H1 (cell line): ENCODE results near the gene DIPK1C. TPM values are rescaled to one million over a fixed set of nuclear protein-coding genes. Genes with fewer than 3 reads are reported as not detected.
A peak's percentile ranks its signal among the peaks of the same experiment; 100 is the strongest.

Experiments used
- CTCF ChIA-PET: fragments of 300-600 bp; sonication (Branson Sonifier 250); formaldehyde crosslinking; loops from one replicate; lab custom pipeline; 2021; ENCODE audit not compliant: partially characterized antibody; lab: Charles Lee
- POLR2A ChIA-PET: fragments of 300-600 bp; sonication (Branson Sonifier 250); formaldehyde crosslinking; loops from one replicate; lab custom pipeline; 2021; ENCODE audit warnings: inconsistent platforms; ENCODE audit not compliant: partially characterized antibody; lab: Charles Lee
- DNase-seq, 2 experiments: peaks; one replicate each; pipeline versions ENCODE4 v3.0.0 to v3.0.0-alpha.2; 2010 to 2022; ENCODE audit warnings: low spot score in 2 of 2, low read depth in 1 of 2, mixed read lengths in 1 of 2
- FAIRE-seq: peaks from 2 replicates; lab custom pipeline; 2011; peaks lifted over from hg19 to GRCh38; lab: Jason Lieb, UNC
- H2AFZ ChIP-seq: 2 replicates; pipeline ENCODE4 v1.8.1; 2012; ENCODE audit warnings: low read length, inconsistent platforms
- H2AK5ac ChIP-seq: 2 replicates; pipeline ENCODE4 v1.6.1; 2013; ENCODE audit warnings: low read depth, low read length
- H2BK120ac ChIP-seq: replicated peaks from 2 replicates; pipeline ENCODE3; 2013; ENCODE audit warnings: low read depth, low read length, inconsistent platforms
- H2BK12ac ChIP-seq: 2 replicates; pipeline ENCODE4 v1.6.1; 2013; ENCODE audit warnings: low read depth, low read length
- H2BK15ac ChIP-seq: 2 replicates; pipeline ENCODE4 v1.6.1; 2013; ENCODE audit warnings: low read length
- H2BK20ac ChIP-seq: 2 replicates; pipeline ENCODE4 v1.6.1; 2013; ENCODE audit warnings: low read length
- H2BK5ac ChIP-seq: 2 replicates; pipeline ENCODE4 v1.6.1; 2013; ENCODE audit warnings: low read depth, low read length
- H3K14ac ChIP-seq: 2 replicates; pipeline ENCODE4 v1.6.1; 2013; ENCODE audit warnings: inconsistent platforms; ENCODE audit not compliant: insufficient read length
- H3K18ac ChIP-seq: 2 replicates; pipeline ENCODE4 v1.6.1; 2013; ENCODE audit warnings: low read length; ENCODE audit errors: extremely low read depth
- H3K23ac ChIP-seq: 2 replicates; pipeline ENCODE4 v1.6.1; 2013; ENCODE audit warnings: inconsistent platforms; ENCODE audit not compliant: insufficient read length
- H3K23me2 ChIP-seq: 2 replicates; pipeline ENCODE4 v1.6.1; 2013; ENCODE audit warnings: low read depth, low read length
- H3K27ac ChIP-seq: 2 replicates; pipeline ENCODE4 v1.6.1; 2011; ENCODE audit warnings: low read depth, low read length, inconsistent platforms
- H3K27me3 ChIP-seq, 4 experiments: replicated peaks in 1 of 4; 1 replicate in 1 of 4; 2 replicates in 3 of 4; pipeline versions ENCODE4 v1.6.1 to v1.8.1; 2011 to 2013; ENCODE audit warnings: low read length in 3 of 4, mild to moderate bottlenecking in 3 of 4, inconsistent platforms in 2 of 4, mixed read lengths in 2 of 4, moderate library complexity in 1 of 4; ENCODE audit not compliant: control insufficient read depth in 3 of 4, insufficient read depth in 3 of 4; ENCODE audit errors: extremely low read depth in 1 of 4
- H3K36me3 ChIP-seq, 4 experiments: 2 replicates each; pipeline versions ENCODE4 v1.6.1 to v1.8.1; 2011 to 2013; ENCODE audit warnings: mild to moderate bottlenecking in 4 of 4, low read length in 3 of 4, moderate library complexity in 2 of 4, control low read depth in 1 of 4, inconsistent platforms in 1 of 4; ENCODE audit not compliant: insufficient read depth in 4 of 4, control insufficient read depth in 2 of 4
- H3K4ac ChIP-seq: replicated peaks from 2 replicates; pipeline ENCODE3; 2013; ENCODE audit warnings: low read length, low read depth, mixed read lengths, inconsistent platforms; ENCODE audit not compliant: insufficient read length
- H3K4me1 ChIP-seq, 4 experiments: replicated peaks in 1 of 4; 1 replicate in 1 of 4; 2 replicates in 3 of 4; pipeline versions ENCODE4 v1.6.1 to v1.8.1; 2011 to 2013; ENCODE audit warnings: low read length in 3 of 4, inconsistent platforms in 2 of 4, mixed read lengths in 1 of 4; ENCODE audit not compliant: insufficient read depth in 4 of 4, control insufficient read depth in 3 of 4
- H3K4me2 ChIP-seq, 2 experiments: 2 replicates each; pipeline versions ENCODE4 v1.6.1 to v1.8.1; 2011 to 2013; ENCODE audit warnings: low read depth in 2 of 2, low read length in 2 of 2, control low read depth in 1 of 2, inconsistent platforms in 1 of 2, mild to moderate bottlenecking in 1 of 2; ENCODE audit not compliant: insufficient read depth in 1 of 2
- H3K4me3 ChIP-seq, 4 experiments: fragments of 200-600, 300-600 bp in 1 of 4; sonication (generic), shearing (Covaris generic), sonication (Bioruptor Twin) in 1 of 4; 2 replicates each; pipeline versions ENCODE4 v1.5.1 to v1.8.1; 2011 to 2016; ENCODE audit warnings: low read length in 4 of 4, low read depth in 3 of 4, control low read depth in 2 of 4, inconsistent platforms in 2 of 4, mild to moderate bottlenecking in 2 of 4, mixed read lengths in 1 of 4, moderate library complexity in 1 of 4; ENCODE audit not compliant: insufficient read depth in 2 of 4; ENCODE audit errors: extremely low read depth in 1 of 4
- H3K56ac ChIP-seq: replicated peaks from 2 replicates; pipeline ENCODE3; 2013; ENCODE audit warnings: low read depth, mild to moderate bottlenecking, mixed read lengths, low read length, inconsistent platforms; ENCODE audit not compliant: insufficient read length
- H3K79me1 ChIP-seq: 2 replicates; pipeline ENCODE4 v1.6.1; 2013; ENCODE audit warnings: low read depth, low read length, control low read depth
- H3K79me2 ChIP-seq, 2 experiments: 2 replicates each; pipeline versions ENCODE4 v1.6.1 to v1.8.1; 2012 to 2013; ENCODE audit warnings: low read length in 2 of 2, mild to moderate bottlenecking in 2 of 2, inconsistent platforms in 1 of 2; ENCODE audit not compliant: insufficient read depth in 2 of 2, control insufficient read depth in 1 of 2
- H3K9ac ChIP-seq, 4 experiments: replicated peaks in 1 of 4; 1 replicate in 1 of 4; 2 replicates in 3 of 4; pipeline versions ENCODE4 v1.6.1 to v1.8.1; 2011 to 2013; ENCODE audit warnings: low read depth in 3 of 4, low read length in 3 of 4, control low read depth in 2 of 4, mild to moderate bottlenecking in 2 of 4, moderate library complexity in 2 of 4, inconsistent platforms in 1 of 4; ENCODE audit errors: extremely low read depth in 1 of 4
- H3K9me3 ChIP-seq, 2 experiments: 2 replicates each; pipeline versions ENCODE4 v1.6.1 to v1.8.1; 2012 to 2013; ENCODE audit warnings: mild to moderate bottlenecking in 2 of 2, moderate library complexity in 2 of 2, control low read depth in 1 of 2, inconsistent platforms in 1 of 2, low read depth in 1 of 2, low read length in 1 of 2, mixed read lengths in 1 of 2; ENCODE audit not compliant: insufficient read depth in 2 of 2
- H4K20me1 ChIP-seq, 2 experiments: replicated peaks in 1 of 2; 2 replicates each; pipeline versions ENCODE3 to v1.8.1; 2011 to 2013; ENCODE audit warnings: inconsistent platforms in 2 of 2, low read length in 2 of 2, mild to moderate bottlenecking in 1 of 2; ENCODE audit not compliant: insufficient read depth in 2 of 2, control insufficient read depth in 1 of 2
- H4K5ac ChIP-seq: 2 replicates; pipeline ENCODE4 v1.6.1; 2013; ENCODE audit warnings: low read length, low read depth, mixed read lengths, inconsistent platforms; ENCODE audit not compliant: insufficient read length
- H4K8ac ChIP-seq: 2 replicates; pipeline ENCODE4 v1.8.0; 2013; ENCODE audit warnings: mild to moderate bottlenecking, moderate library complexity, low read length, inconsistent platforms; ENCODE audit not compliant: insufficient read depth; ENCODE audit errors: extremely low read depth
- H4K91ac ChIP-seq: replicated peaks from 2 replicates; pipeline ENCODE3; 2013; ENCODE audit warnings: low read length, mixed read lengths, inconsistent platforms; ENCODE audit not compliant: insufficient read length
- BRCA1 ChIP-seq: IDR thresholded peaks from 2 replicates; pipeline ENCODE4 v1.6.1; 2012; ENCODE audit warnings: low read depth, low read length, improper control_type of control experiment
- CEBPB ChIP-seq: IDR thresholded peaks from 2 replicates; pipeline ENCODE4 v1.6.1; 2012; ENCODE audit warnings: low read depth, low read length
- CREB1 ChIP-seq: IDR thresholded peaks from 2 replicates; pipeline ENCODE4 v1.6.1; 2012; ENCODE audit warnings: inconsistent platforms
- FOSL1 ChIP-seq: IDR thresholded peaks from 2 replicates; pipeline ENCODE4 v1.6.1; 2011; ENCODE audit warnings: mild to moderate bottlenecking, low read depth, low read length, moderate library complexity; ENCODE audit not compliant: insufficient read depth
- KDM1A ChIP-seq: fragments of 200-600, 300-600 bp; sonication (generic); IDR thresholded peaks from 2 replicates; pipeline ENCODE4 v1.7.1; 2016; ENCODE audit warnings: mild to moderate bottlenecking, low read length, borderline replicate concordance
- SP2 ChIP-seq: IDR thresholded peaks from 2 replicates; pipeline ENCODE4 v1.6.1; 2012; ENCODE audit warnings: mild to moderate bottlenecking, low read length, inconsistent platforms
- SP4 ChIP-seq: IDR thresholded peaks from 2 replicates; pipeline ENCODE4 v1.6.1; 2012; ENCODE audit warnings: low read length, inconsistent platforms
- TBP ChIP-seq: IDR thresholded peaks from 2 replicates; pipeline ENCODE4 v1.6.1; 2011; ENCODE audit warnings: low read depth, low read length, improper control_type of control experiment
- ZNF274 ChIP-seq: IDR thresholded peaks from 2 replicates; pipeline ENCODE4 v1.7.0; 2012; ENCODE audit warnings: low read length, borderline replicate concordance; ENCODE audit errors: extremely low read depth
- WGBS, 2 experiments: shearing (Covaris generic) in 1 of 2; methylation state at CpG; one replicate each; pipeline versions ENCODE4 v1.1.6 to v1.1.7; 2013 to 2015; ENCODE audit warnings: low lambda C conversion rate in 2 of 2, mixed read lengths in 2 of 2, inconsistent platforms in 1 of 2, low coverage in 1 of 2, missing lambda C conversion rate in 1 of 2; ENCODE audit not compliant: insufficient replicate concordance in 2 of 2, insufficient coverage in 1 of 2, insufficient read length in 1 of 2; ENCODE audit errors: extremely low coverage in 1 of 2, missing lambda C conversion rate in 1 of 2; 5-methylcytosine and 5-hydroxymethylcytosine counted together
- polyA plus RNA-seq, 7 experiments: library from polyadenylated mRNA; depleted of rRNA in 3 of 7; stranded (reverse) in 5 of 7; unstranded in 2 of 7; fragments of >200 nt in 5 of 7; fragments of 200-250 nt in 2 of 7; gene quantifications; 1 replicate in 5 of 7; 2 replicates in 1 of 7; 4 replicates in 1 of 7; pipeline versions ENCODE4 v1.2.1 to v1.2.3, GENCODE V29; 2011 to 2013; ENCODE audit warnings: missing spikeins in 2 of 7, mixed read lengths in 2 of 7
- total RNA-seq: library from RNA; stranded (reverse); fragmentation: NEBNext Ultra II Directional; extraction: Animal tissue kit (Norgen Biotek cat#: 25700); gene quantifications from 2 replicates; pipeline ENCODE4 v1.2.1, GENCODE V29; 2021
- TF ChIP-seq, protein P1 (sequence below): IDR thresholded peaks from 2 replicates; pipeline ENCODE4 v1.6.1; 2011; ENCODE audit warnings: low read length, improper control_type of control experiment
- TF ChIP-seq, protein P2 (sequence below): IDR thresholded peaks from 2 replicates; pipeline ENCODE4 v1.6.1; 2011; ENCODE audit warnings: low read depth, mild to moderate bottlenecking, low read length; ENCODE audit not compliant: insufficient read depth

DIPK1C gene
- total and polyA plus RNA-seq, 2 of the 8 experiments (the other 6 are each of a cell fraction or from before 2014, with no cell fraction given): 0.08 TPM; not detected in 1

DNA sequence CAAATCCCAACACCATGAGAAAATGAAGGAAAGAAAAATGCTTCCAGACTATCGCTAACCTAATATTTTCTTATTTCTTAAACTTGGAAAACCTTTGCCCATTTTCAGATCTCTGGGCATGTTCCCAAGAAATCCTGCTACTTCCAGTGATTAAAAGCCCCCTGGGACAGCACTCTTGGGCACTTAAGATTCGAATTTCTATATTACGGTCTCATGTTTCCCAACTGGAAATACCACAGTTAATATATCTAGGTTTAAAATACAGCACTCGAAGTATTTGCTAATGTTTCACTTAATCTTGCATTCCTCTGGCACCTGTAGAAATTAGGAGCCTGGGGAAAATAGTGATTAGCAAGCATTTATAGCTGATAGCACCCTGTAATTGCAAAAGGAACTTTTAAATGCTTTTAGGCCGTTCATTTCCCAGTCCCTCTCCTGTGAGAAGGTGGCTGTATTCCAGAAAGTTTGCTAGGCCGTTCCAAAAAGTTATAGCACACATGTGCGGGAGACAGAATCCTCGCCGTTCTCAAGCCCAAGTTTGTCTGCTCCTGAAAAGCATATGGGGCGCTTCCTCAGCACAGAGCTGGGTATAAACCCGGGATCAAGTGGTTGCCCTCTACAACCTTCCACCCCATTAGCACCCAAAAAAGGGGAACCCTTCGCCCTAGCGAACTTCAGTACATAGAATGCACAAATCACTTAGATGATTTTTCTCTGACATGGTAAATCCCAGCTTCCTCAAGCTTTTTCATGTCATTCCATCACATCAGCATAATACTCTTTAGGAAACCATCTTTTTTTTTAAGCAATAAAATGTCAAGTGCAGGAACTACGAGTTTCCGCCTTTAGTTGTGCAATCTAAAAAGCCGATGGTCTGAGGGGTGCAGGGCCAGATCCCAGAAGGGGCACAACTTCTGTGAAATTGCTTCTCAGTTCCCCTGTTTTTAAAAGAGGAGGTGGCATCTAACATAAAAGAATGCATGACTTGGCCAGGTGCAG lies 60.6 kb downstream of the DIPK1C start:
- H4K91ac ChIP-seq: no peak overlapping the region
- no peaks in the 10 kb centered on the region; a peak in 1 of 7 replicates for H3K4me1 ChIP-seq
- H3K36me3 ChIP-seq: no peaks in the 10 kb centered on the region
- H2BK15ac ChIP-seq: no peak overlapping the region
- H3K14ac ChIP-seq: no peak overlapping the region
- H2BK12ac ChIP-seq: 0 out of 2 replicates have a peak overlapping the region, but pooled peaks have one; percentile 39
- H2AK5ac ChIP-seq: no peak overlapping the region
- ChIA-PET POLR2A (no interaction called here), CTCF (interaction anchor here (0.6 to 1.0 kb wide), 3 partner anchors 12 to 77 kb away, joined by 3 read pairs; no protein-coding TSS in a partner anchor)
- no peak overlapping the region for H2BK20ac ChIP-seq
- no peaks in the 10 kb centered on the region for H3K79me1 ChIP-seq
- no peaks in the 10 kb centered on the region for H3K9me3 ChIP-seq
- H2BK5ac ChIP-seq: no peak overlapping the region
- H4K8ac ChIP-seq: no peak overlapping the region
- H3K79me2 ChIP-seq: no peaks in the 10 kb centered on the region
- WGBS, 2 experiments: 90% methylated on average over 16 of the region's 16 CpGs; no CpG with 5 or more reads in 1 of the 2 experiments
- no peak overlapping the region for H2AFZ ChIP-seq
- DNase-seq: no peak
- no peak overlapping the region for H3K27ac ChIP-seq
- H3K27me3 ChIP-seq: no peaks in the 10 kb centered on the region
- FAIRE-seq: no peak
- H4K5ac ChIP-seq: no peak overlapping the region
- H3K23me2 ChIP-seq: no peaks in the 10 kb centered on the region
- H3K4me2 ChIP-seq: no peak overlapping the region
- H3K9ac ChIP-seq: no peak overlapping the region
- no peak overlapping the region for H3K4ac ChIP-seq
- no peak overlapping the region for H3K18ac ChIP-seq
- H3K4me3 ChIP-seq: no peak overlapping the region
- no peaks in the 10 kb centered on the region for H4K20me1 ChIP-seq
- H2BK120ac ChIP-seq: no peak overlapping the region
- H3K56ac ChIP-seq: no peak overlapping the region
- H3K23ac ChIP-seq: no peak overlapping the region
- TF ChIP-seq BRCA1: no peak
- TF ChIP-seq KDM1A: no peak
- no peak for TF ChIP-seq FOSL1
- no peak for TF ChIP-seq ZNF274
- TF ChIP-seq TBP: no peak
- TF ChIP-seq SP2: no peak
- TF ChIP-seq CREB1: no peak
- TF ChIP-seq, protein P1, sequence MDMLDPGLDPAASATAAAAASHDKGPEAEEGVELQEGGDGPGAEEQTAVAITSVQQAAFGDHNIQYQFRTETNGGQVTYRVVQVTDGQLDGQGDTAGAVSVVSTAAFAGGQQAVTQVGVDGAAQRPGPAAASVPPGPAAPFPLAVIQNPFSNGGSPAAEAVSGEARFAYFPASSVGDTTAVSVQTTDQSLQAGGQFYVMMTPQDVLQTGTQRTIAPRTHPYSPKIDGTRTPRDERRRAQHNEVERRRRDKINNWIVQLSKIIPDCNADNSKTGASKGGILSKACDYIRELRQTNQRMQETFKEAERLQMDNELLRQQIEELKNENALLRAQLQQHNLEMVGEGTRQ: no peak
- TF ChIP-seq, protein P2, sequence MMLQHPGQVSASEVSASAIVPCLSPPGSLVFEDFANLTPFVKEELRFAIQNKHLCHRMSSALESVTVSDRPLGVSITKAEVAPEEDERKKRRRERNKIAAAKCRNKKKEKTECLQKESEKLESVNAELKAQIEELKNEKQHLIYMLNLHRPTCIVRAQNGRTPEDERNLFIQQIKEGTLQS: no peak
- TF ChIP-seq SP4: no peak
- TF ChIP-seq CEBPB: no peak
